ENCODE data around the gene VIPR2.
"Not testable (repeated sequence)": the region's sequence is repeated elsewhere in the genome, so short reads cannot be mapped to it uniquely, and the experiment has no call there.

The VIPR2 gene

GRCh38 chr7:159169391-159169790, 24.7 kb upstream of the VIPR2 start:
- Histone ChIP-seq H3K9ac (ENCODE audit: low read depth, low read length) (no peak overlapping the region), H3K36me3 (ENCODE audit: insufficient read depth, low read length) (no peaks in the 10 kb centered on the region), H3K4me3 (ENCODE audit: low read length) (no peak overlapping the region), H3K9me3 (ENCODE audit: insufficient read depth, low read depth, low read length) (peaks cover 87% of the 10 kb centered on the region), H3K27me3 (ENCODE audit: insufficient read depth, low read length) (no peaks in the 10 kb centered on the region), H3K27ac (ENCODE audit: low read depth, low read length) (no peak overlapping the region), H3K4me1 (ENCODE audit: insufficient read depth, low read length) (no peaks in the 10 kb centered on the region)
- 83% methylated on average over 17 of the region's 17 CpGs for WGBS

- WGBS: 87% methylated on average over 15 of the region's 15 CpGs
- Histone ChIP-seq H3K4me1 (ENCODE audit: insufficient read depth, low read length) (no peaks in the 10 kb centered on the region), H3K27ac (ENCODE audit: low read depth, low read length) (no peak overlapping the region), H3K9me3 (ENCODE audit: insufficient read depth, low read depth, low read length) (peaks cover 74% of the 10 kb centered on the region), H3K36me3 (ENCODE audit: insufficient read depth, low read length) (no peaks in the 10 kb centered on the region), H3K27me3 (ENCODE audit: insufficient read depth, low read length) (no peaks in the 10 kb centered on the region), H3K4me3 (ENCODE audit: low read length) (no peak overlapping the region), H3K9ac (ENCODE audit: low read depth, low read length) (no peak overlapping the region)
Measured at GRCh38 chr7:159167139-159167538, 22.5 kb upstream of the VIPR2 start.

GRCh38 chr7:159166530-159166929, 21.9 kb upstream of the VIPR2 start:
- Histone ChIP-seq H3K4me1 (ENCODE audit: insufficient read depth, low read length) (no peaks in the 10 kb centered on the region), H3K27ac (ENCODE audit: low read depth, low read length) (no peak overlapping the region), H3K36me3 (ENCODE audit: insufficient read depth, low read length) (no peaks in the 10 kb centered on the region), H3K9ac (ENCODE audit: low read depth, low read length) (no peak overlapping the region), H3K9me3 (ENCODE audit: insufficient read depth, low read depth, low read length) (peaks cover 77% of the 10 kb centered on the region), H3K4me3 (ENCODE audit: low read length) (no peak overlapping the region), H3K27me3 (ENCODE audit: insufficient read depth, low read length) (no peaks in the 10 kb centered on the region)
- WGBS: 63% methylated on average over 3 of the region's 3 CpGs

- Histone ChIP-seq H3K4me3 (ENCODE audit: low read length) (no peak overlapping the region), H3K27ac (ENCODE audit: low read depth, low read length) (no peak overlapping the region), H3K4me1 (ENCODE audit: insufficient read depth, low read length) (no peaks in the 10 kb centered on the region), H3K27me3 (ENCODE audit: insufficient read depth, low read length) (no peaks in the 10 kb centered on the region), H3K36me3 (ENCODE audit: insufficient read depth, low read length) (no peaks in the 10 kb centered on the region), H3K9me3 (ENCODE audit: insufficient read depth, low read depth, low read length) (peaks cover 77% of the 10 kb centered on the region), H3K9ac (ENCODE audit: low read depth, low read length) (no peak overlapping the region)
- 96% methylated on average over 4 of the region's 6 CpGs for WGBS
Measured at GRCh38 chr7:159165352-159165751, 20.7 kb upstream of the VIPR2 start.

- 68% methylated on average over 2 of the region's 11 CpGs for WGBS
- H3K4me1 ChIP-seq (ENCODE audit: insufficient read depth, low read length); H3K27ac ChIP-seq (ENCODE audit: low read depth, low read length); H3K27me3 ChIP-seq (ENCODE audit: insufficient read depth, low read length); H3K9ac ChIP-seq (ENCODE audit: low read depth, low read length); H3K4me3 ChIP-seq (ENCODE audit: low read length); H3K36me3 ChIP-seq (ENCODE audit: insufficient read depth, low read length): not testable (repeated sequence)
- peaks cover 79% of the 10 kb centered on the region for H3K9me3 ChIP-seq (ENCODE audit: insufficient read depth, low read depth, low read length)
Measured at GRCh38 chr7:159163703-159164301, 19.1 kb upstream of the VIPR2 start.

GRCh38 chr7:159162050-159162626, 17.5 kb upstream of the VIPR2 start:
- WGBS: 92% methylated on average over 20 of the region's 21 CpGs
- H3K27me3 ChIP-seq (ENCODE audit: insufficient read depth, low read length); H3K9ac ChIP-seq (ENCODE audit: low read depth, low read length); H3K27ac ChIP-seq (ENCODE audit: low read depth, low read length); H3K4me3 ChIP-seq (ENCODE audit: low read length); H3K36me3 ChIP-seq (ENCODE audit: insufficient read depth, low read length); H3K4me1 ChIP-seq (ENCODE audit: insufficient read depth, low read length): not testable (repeated sequence)
- H3K9me3 ChIP-seq (ENCODE audit: insufficient read depth, low read depth, low read length): peaks cover 75% of the 10 kb centered on the region

- WGBS: 96% methylated on average over 7 of the region's 7 CpGs
- no peak overlapping the region for H3K27ac ChIP-seq (ENCODE audit: low read depth, low read length)
- H3K36me3 ChIP-seq (ENCODE audit: insufficient read depth, low read length): no peaks in the 10 kb centered on the region
- H3K27me3 ChIP-seq (ENCODE audit: insufficient read depth, low read length): no peaks in the 10 kb centered on the region
- H3K9me3 ChIP-seq (ENCODE audit: insufficient read depth, low read depth, low read length): peaks cover 74% of the 10 kb centered on the region
- no peak overlapping the region for H3K4me3 ChIP-seq (ENCODE audit: low read length)
- H3K4me1 ChIP-seq (ENCODE audit: insufficient read depth, low read length): no peaks in the 10 kb centered on the region
- H3K9ac ChIP-seq (ENCODE audit: low read depth, low read length): no peak overlapping the region
Measured at GRCh38 chr7:159160450-159160849, 15.8 kb upstream of the VIPR2 start.

- no peak overlapping the region for H3K4me3 ChIP-seq (ENCODE audit: low read length)
- no peaks in the 10 kb centered on the region for H3K4me1 ChIP-seq (ENCODE audit: insufficient read depth, low read length)
- no peak overlapping the region for H3K27ac ChIP-seq (ENCODE audit: low read depth, low read length)
- no peak overlapping the region for H3K9ac ChIP-seq (ENCODE audit: low read depth, low read length)
- H3K9me3 ChIP-seq (ENCODE audit: insufficient read depth, low read depth, low read length): peaks cover 74% of the 10 kb centered on the region
- H3K36me3 ChIP-seq (ENCODE audit: insufficient read depth, low read length): no peaks in the 10 kb centered on the region
- WGBS: 82% methylated on average over 6 of the region's 6 CpGs
- no peaks in the 10 kb centered on the region for H3K27me3 ChIP-seq (ENCODE audit: insufficient read depth, low read length)
Measured at GRCh38 chr7:159159731-159160130, 15.1 kb upstream of the VIPR2 start.

- Histone ChIP-seq H3K4me1 (ENCODE audit: insufficient read depth, low read length) (no peaks in the 10 kb centered on the region), H3K27me3 (ENCODE audit: insufficient read depth, low read length) (no peaks in the 10 kb centered on the region)
- WGBS: 72% methylated on average over 14 of the region's 14 CpGs
Measured at GRCh38 chr7:159158888-159159405, 14.3 kb upstream of the VIPR2 start.

GRCh38 chr7:159158125-159158887, 13.6 kb upstream of the VIPR2 start:
- Histone ChIP-seq H3K4me3 (ENCODE audit: low read length) (no peak overlapping the region), H3K9me3 (ENCODE audit: insufficient read depth, low read depth, low read length) (peaks cover 86% of the 10 kb centered on the region), H3K27ac (ENCODE audit: low read depth, low read length) (no peak overlapping the region), H3K4me1 (ENCODE audit: insufficient read depth, low read length) (no peaks in the 10 kb centered on the region), H3K36me3 (ENCODE audit: insufficient read depth, low read length) (no peaks in the 10 kb centered on the region), H3K9ac (ENCODE audit: low read depth, low read length) (no peak overlapping the region), H3K27me3 (ENCODE audit: insufficient read depth, low read length) (no peaks in the 10 kb centered on the region)
- 90% methylated on average over 29 of the region's 29 CpGs for WGBS

More at GRCh38 chr7:159158888-159159405, 14.3 kb upstream of the VIPR2 start:
- peaks cover 81% of the 10 kb centered on the region for H3K9me3 ChIP-seq (ENCODE audit: insufficient read depth, low read depth, low read length)
- H3K4me3 ChIP-seq (ENCODE audit: low read length): no peak overlapping the region
- H3K27ac ChIP-seq (ENCODE audit: low read depth, low read length): no peak overlapping the region
- no peak overlapping the region for H3K9ac ChIP-seq (ENCODE audit: low read depth, low read length)
- H3K36me3 ChIP-seq (ENCODE audit: insufficient read depth, low read length): no peaks in the 10 kb centered on the region

- H3K36me3 ChIP-seq (ENCODE audit: insufficient read depth, low read length): no peaks in the 10 kb centered on the region
- H3K4me1 ChIP-seq (ENCODE audit: insufficient read depth, low read length): no peaks in the 10 kb centered on the region
- no peak overlapping the region for H3K4me3 ChIP-seq (ENCODE audit: low read length)
- no peaks in the 10 kb centered on the region for H3K27me3 ChIP-seq (ENCODE audit: insufficient read depth, low read length)
- WGBS: 83% methylated on average over 12 of the region's 12 CpGs
- H3K9ac ChIP-seq (ENCODE audit: low read depth, low read length): no peak overlapping the region
- peaks cover 88% of the 10 kb centered on the region for H3K9me3 ChIP-seq (ENCODE audit: insufficient read depth, low read depth, low read length)
- H3K27ac ChIP-seq (ENCODE audit: low read depth, low read length): no peak overlapping the region
Measured at GRCh38 chr7:159157714-159158113, 13.0 kb upstream of the VIPR2 start.
